Measurements from ENCODE around the gene SLC43A1. TPM values are rescaled to one million over a fixed set of nuclear protein-coding genes. Genes with fewer than 3 reads are reported as not detected.
A peak's percentile ranks its signal among the peaks of the same experiment; 100 is the strongest.

The SLC43A1 gene
- total RNA-seq, 1 donor from 2014 or later = 12.4 TPM

GRCh38 chr11:57496109-57496820 lies 19.2 kb downstream of the SLC43A1 start:
- Histone ChIP-seq H3K27ac (no peak overlapping the region), H3K9me3 (no peaks in the 10 kb centered on the region), H3K4me3 (no peak overlapping the region), H3K4me1 (peaks cover 22% of the 10 kb centered on the region), H3K36me3 (peaks cover 4% of the 10 kb centered on the region), H3K27me3 (no peaks in the 10 kb centered on the region)
- TF ChIP-seq CTCF (IDR thresholded peaks at IDR 0.05) = no peak
- intact Hi-C loops (cut with DNase I) = no loop called here
- DNase-seq (no peak), ATAC-seq (no peak)

GRCh38 chr11:57493507-57494503 lies 21.7 kb downstream of the SLC43A1 start:
- H3K9me3 ChIP-seq = no peaks in the 10 kb centered on the region
- H3K4me1 ChIP-seq = peaks cover 6% of the 10 kb centered on the region
- DNase-seq (peak; percentile 86), ATAC-seq (peak; percentile 91)
- peak; percentile 94 for TF ChIP-seq CTCF (IDR thresholded peaks at IDR 0.05)
- intact Hi-C loops (cut with DNase I) = loop anchor here (5.0 kb wide), 1 partner anchor 33 kb away; no protein-coding TSS in a partner anchor
- H3K36me3 ChIP-seq = peaks cover 14% of the 10 kb centered on the region
- no peak overlapping the region for H3K27ac ChIP-seq
- no peak overlapping the region for H3K4me3 ChIP-seq
- H3K27me3 ChIP-seq = no peaks in the 10 kb centered on the region

GRCh38 chr11:57491371-57492061 lies 24.0 kb downstream of the SLC43A1 start:
- Histone ChIP-seq H3K4me3 (no peak overlapping the region), H3K36me3 (peaks cover 30% of the 10 kb centered on the region), H3K4me1 (no peaks in the 10 kb centered on the region), H3K9me3 (no peaks in the 10 kb centered on the region), H3K27ac (no peak overlapping the region), H3K27me3 (no peaks in the 10 kb centered on the region)
- peak; percentile 72 for DNase-seq
- intact Hi-C loops (cut with DNase I) = loop anchor here (5.0 kb wide), 1 partner anchor 36 kb away; no protein-coding TSS in a partner anchor
- ATAC-seq = peak; percentile 76
- peak; percentile 60 for TF ChIP-seq CTCF (IDR thresholded peaks at IDR 0.05)

DNA sequence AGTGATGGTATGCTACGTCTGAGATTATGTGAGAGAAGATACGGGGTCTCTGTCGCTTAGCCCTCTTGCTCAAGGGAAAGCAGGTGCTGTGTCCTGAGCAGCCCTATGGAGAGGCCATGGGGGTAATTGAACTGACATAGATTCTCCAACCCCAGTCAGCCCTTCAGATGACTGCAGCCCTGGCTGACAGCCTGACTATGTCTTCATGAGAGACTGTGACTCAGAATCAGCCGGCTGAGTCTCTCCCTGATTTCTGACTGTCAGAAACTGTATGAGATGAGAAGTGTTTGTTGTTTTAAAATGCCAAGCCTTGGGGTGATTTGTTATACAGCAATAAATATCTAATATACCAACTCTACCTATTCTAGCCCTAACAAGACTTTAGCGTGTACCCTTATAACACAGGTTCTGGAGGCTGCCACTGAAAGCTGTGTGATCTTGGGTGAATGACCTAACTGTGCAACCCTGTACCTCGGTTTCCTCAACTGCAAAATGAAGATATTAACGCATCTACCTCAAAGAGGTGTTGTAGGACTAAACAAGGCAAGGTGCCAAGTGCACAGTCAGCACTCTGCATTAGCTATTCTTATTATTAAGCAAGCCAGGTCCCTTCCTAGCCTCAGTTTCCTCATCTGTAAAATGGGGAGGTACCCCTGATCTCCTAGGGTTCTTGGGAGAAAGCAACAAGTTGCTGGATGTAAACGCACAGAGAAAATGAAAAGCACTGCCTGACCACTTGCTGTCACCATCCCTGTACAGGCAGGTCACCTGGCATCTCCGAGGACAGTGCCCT lies 24.9 kb downstream of the SLC43A1 start:
- Histone ChIP-seq H3K4me3 (no peak overlapping the region), H3K27me3 (no peaks in the 10 kb centered on the region), H3K4me1 (no peaks in the 10 kb centered on the region), H3K36me3 (peaks cover 30% of the 10 kb centered on the region), H3K27ac (no peak overlapping the region), H3K9me3 (no peaks in the 10 kb centered on the region)
- intact Hi-C loops (cut with DNase I) = loop anchor here (5.0 kb wide), 1 partner anchor 37 kb away; no protein-coding TSS in a partner anchor
- TF ChIP-seq CTCF (IDR thresholded peaks at IDR 0.05) = no peak
- ATAC-seq (no peak), DNase-seq (no peak)

All from upper lobe of right lung (tissue), 1 donor.